ENCODE data around the gene MAD1L1.

DNA sequence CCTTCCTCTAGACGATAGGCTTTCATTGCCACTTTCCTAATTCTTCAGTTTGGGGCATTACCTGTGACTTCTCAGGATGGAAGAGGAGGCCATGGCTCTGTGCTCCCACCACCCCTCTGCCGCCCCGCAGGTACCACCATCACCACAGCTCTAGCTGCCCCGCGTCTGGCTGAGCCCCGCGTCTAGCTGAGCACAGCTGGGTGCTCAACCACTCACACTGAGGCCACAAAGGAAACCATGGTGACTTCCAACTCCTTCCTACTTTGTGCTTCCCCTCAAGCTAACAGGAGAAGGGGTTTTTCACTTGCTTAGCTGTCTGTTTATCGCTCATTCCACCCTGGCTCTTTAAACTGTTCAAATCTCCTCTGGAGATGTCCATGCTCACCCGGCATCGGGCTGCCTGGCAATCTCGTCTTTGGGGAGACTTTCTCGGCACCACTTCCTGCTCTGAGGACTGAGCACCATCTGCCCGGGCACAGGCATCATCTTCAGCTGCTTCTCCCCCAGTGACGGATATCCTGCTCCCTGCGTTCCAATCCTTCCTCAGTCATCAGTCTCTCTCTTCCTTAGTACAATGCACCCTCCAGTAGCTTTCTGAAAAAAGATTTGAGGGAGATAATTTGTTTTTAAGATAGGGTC lies 59.4 kb downstream of the MAD1L1 start:
- TF ChIP-seq POLR2A (IDR thresholded peaks at IDR 0.05): no peak
- no peak for TF ChIP-seq CTCF (IDR thresholded peaks at IDR 0.05)
